NCI-H2196 treated with DMSO at 0.1 percent for 48 hours (cell line): ENCODE results near the gene KCNN3.

ENCODE experiments used
- DNase-seq: peaks from one replicate; lab custom pipeline; 2025; ENCODE audit not compliant: unreplicated experiment; lab: John Stamatoyannopoulos, UW

KCNN3 gene

DNA sequence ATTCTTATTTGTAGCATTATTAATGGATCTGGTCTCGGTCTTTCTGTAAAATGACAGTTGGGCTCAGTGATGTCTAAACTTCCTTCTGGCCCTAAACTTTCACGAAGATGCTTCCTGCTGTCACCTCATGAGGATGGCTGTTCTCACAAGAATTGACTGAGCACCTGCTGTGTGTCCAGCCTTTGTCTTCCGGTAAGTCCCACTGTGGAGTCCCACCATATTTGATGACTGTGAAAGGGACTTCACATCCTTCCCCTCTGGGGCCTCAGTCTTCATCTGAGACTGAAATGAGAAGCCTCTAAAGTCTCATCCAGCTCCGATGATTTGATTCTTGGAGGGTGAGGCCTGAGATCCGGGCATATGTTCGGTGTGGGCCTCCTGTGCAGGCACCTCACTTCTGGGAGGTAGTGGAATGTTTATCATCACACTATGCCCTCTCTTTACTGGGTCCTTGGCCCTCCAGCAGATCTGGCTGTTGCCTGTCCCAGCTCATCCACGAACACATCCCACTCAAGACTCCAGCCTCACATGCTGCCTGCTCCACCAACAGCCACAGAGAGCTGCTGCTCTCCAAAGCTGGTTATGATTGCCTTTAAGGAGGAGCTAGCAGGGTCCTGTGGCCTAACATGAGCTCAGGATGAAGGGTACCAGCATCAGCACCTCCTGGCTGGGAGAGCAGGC is 95.8 kb downstream of the KCNN3 start:
- DNase-seq = no peak

DNA sequence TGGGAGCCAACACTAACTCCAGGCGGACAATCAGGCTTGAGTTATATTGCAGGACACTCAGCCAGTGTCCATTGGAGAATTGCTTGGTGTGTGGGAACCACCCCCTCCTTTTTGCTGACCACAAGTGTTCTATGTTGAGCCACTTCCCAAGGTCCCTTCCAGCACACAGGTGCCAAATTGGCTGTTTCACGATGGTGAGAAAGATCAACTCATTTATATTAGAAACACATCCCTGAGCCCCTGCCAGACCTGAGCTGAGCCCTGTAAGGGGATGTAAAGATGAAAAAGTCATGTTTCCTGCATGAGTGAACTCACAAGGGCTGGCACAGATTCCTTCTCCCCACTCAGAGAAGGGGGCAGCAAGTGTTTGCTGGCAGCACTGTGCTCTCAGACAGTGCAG is 96.5 kb downstream of the KCNN3 start:
- no peak for DNase-seq

DNA sequence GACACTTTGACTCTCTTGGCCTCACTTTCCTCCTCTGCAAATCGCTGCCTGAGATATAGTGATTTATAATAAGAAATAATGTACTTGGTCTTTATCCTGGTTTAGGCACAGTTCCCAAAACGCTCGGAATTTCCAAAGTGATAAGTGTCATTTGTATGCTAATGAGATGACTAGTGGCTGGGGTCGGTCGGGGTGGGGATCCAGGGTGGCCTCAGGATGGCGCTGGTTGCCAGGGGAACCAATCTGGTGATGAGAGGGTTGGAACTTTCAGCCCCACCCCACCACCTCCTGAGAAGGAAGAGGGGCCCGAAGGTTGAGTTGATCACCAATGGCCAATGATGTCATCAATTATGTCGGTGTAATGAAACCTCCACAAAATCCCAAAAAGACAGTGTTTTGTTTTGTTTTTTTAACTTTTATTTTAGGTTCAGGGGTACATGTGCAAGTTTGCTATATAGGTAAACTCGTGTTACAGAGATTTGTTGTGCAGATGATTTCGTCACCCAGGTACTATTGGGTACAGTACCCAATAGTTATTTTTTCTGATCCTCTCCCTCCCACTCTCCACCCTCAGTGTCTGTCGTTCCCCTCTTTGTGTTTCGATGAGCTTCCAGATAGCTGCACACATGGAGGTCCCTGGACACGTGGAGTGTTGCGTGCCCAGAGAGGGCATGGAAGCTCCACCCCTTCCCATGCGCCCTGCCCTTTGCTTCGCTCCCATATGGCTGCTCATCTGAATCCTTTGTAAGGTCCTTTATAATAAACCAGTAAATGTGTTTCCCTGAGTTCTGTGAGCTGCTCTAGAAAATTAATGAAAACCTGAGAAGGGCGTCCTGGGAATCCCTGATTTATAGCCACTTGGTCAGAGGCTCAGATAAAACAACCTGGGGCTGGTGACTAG is 97.2 kb downstream of the KCNN3 start:
- no peak for DNase-seq

DNA sequence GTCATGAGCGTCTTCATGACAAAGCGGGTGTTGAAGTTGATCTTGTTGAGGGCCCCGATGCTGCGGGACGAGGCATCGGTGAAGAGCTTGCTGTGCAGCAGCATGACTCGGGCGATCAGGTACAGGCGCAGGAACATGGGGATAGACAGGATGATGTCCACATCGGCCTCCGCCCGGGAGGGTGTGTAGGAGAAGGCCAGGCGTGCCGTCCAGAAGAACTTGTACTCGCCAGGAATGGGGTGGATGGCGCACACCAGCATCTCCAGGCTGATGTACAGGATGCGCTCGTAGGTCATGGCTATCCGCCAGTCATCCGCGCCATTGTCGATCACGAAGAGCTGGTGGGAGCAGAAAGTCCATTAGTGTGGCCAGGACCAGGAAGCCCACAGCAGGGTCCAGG is 98.0 kb downstream of the KCNN3 start:
- DNase-seq = no peak

DNA sequence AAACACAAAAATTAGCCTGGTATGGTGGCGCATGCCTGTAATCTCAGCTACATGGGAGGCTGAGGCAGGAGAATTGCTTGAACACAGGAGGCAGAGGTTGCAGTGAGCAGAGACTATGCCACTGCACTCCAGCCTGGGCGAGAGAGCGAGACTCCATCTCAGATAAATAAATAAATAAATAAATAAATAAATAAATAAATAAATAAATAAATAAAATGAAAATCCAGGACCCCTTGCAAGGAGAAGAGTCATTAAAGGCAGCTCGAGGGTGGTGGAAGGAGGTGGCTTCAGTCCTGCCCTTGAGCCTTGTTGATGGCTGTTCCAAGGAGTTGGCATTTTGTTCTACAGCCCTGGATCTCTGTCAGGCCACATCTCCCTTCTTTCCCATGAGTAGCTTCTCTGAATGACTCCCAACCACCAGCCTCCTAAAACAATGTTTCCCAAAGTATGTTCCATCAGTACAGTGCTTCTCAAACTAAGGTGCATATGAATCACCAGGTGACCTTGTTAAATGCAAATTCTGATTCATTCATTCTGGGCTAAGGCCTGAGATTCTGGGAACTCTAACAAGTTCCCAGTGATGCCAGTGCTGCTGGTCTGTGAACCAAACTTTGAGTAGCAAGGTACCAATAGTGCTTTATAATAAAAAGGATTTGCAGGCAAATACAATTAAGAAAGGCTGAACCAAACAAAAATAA is 99.0 kb downstream of the KCNN3 start:
- DNase-seq = no peak

DNA sequence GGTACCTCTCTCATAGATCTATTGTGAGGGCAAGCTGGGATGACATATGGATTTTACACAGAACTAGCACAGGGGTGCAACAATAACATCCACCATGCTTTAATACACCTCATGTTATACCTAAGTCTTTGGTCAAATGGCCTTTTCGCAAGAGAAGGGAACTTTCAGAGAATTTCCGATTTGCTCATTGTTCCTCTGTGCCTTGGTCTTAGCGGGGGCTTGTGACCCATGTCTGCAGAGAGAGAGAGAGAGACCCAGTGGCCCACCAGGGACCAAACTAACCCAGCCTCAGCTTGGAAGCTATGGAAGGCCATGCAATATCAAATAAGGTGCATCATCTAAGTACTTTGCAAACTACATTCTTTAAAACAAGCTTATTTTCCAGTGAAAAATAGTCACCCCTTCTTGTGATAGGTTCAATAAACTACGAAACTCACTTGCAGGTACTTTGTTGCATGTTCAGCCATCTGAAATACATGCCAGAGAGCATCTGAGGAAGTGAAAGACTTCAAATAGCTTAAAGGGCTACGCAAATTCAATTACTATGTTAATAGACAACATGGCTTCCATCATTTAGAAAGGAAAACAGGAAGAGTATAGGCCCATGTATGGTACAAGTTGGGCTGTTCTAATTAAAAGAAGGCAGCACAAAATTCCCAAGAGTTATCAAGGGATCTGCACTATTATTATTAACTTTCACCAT is 100.7 kb downstream of the KCNN3 start:
- no peak for DNase-seq

DNA sequence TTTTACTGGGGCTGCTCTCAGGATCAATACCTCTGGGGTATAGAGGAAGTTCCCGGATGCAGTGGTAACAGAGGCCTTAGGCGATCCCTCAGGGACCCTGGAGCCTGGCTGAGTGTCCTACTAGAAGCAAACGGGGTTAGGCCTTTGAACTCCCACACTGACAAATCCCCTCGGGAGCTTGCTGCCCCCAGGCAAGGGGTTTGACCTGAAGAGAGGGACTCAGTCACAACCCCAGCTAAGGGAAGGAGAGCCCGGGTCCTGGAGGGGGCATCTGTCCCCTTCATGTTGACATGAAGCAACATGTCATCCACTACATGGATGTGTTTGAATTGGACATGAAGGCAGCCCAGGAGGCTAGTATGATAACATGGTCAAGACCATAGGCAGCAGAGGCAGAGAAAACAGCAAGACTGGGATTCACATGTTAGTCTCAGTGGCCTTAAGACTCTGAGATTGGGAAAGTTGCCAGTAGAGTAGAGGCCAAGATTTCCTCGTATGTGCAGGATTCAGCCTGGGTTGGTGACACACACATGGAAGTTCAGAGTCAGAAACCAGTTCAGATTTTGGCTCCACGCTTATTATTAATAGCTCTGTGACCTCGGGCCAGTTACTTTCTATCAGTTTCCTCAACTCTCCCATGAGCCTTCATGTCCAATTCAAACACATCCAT is 101.5 kb downstream of the KCNN3 start:
- DNase-seq = no peak

DNA sequence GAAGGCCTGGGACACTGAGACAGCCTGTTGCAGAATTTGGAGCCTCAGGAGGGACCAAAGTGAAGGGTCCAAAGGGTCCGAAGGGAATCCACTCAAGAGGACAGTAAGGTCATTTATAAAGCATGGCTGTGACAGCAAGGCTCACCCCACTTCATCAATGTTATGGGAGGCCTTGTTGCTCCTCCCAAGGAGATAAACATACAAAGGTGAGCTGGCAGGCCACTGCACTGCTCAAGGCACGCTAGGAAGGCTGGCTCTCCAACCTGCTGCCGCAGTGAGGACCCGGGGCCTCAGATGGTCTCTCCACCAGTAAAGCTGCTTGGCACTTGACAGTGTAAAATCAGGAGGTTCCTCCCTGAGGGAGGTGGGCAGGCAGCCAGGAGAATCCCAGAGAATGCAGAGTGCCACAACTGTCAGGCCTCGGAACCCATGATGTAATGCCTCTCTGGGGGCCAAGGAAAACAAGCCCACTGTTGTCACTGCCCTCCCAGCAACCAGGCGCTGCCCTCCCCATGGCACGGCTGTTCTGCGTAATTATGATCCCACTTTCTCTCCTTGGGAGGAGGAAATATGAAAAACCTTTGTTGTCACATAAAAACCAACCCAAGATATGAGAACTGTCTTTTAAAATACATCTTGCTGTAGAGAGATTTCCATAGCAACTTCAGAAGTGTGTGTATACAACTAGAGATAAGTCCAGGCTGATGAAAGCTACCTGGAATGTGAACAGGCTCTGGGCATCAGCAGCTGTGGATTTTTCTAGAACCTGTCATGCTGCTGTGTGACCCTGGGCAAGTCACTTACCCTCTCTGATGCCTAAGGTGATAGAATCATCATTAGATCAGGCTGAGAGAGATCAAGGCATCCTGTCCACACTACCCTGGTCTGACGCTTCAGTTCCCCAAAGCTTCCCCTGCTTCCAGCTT is 102.5 kb downstream of the KCNN3 start:
- DNase-seq = no peak

DNA sequence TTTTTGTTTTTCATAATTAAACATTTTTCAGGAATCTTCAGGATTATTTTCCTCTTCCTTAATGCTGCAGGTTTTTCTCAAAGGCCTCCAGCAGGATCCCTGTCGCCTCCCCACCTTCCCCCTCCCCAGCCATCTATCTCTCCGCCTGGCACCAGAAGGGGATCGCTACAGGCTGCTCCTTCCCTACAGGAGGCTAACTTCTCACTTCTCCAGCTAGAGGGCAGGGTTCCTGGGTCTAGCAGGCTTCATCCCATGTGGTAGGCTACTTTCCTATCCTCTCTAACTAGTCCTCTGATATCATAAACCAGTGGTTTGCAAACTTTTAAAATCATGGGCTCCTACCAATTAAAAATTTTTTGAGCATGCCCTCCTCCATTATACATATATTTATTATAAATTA is 104.1 kb downstream of the KCNN3 start:
- no peak for DNase-seq

DNA sequence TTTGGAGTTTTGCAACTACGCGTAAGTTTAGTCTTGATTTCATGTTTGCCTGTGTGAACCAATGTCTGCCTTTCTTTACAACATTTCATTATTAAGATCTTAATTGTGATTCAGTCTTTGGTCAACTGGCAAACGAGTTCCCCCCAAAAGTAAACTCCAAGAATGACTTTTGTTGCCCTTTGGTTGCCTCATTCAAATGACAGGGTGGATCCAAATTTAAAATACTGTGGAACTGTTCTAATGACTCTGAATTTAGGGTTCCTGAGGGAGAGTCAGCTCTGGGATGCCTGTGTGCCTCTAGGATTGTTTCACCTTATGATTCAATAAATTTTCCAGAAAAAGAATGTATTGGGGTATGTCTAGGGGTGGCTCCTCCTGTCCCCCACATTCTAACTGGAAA is 105.3 kb downstream of the KCNN3 start:
- no peak for DNase-seq

DNA sequence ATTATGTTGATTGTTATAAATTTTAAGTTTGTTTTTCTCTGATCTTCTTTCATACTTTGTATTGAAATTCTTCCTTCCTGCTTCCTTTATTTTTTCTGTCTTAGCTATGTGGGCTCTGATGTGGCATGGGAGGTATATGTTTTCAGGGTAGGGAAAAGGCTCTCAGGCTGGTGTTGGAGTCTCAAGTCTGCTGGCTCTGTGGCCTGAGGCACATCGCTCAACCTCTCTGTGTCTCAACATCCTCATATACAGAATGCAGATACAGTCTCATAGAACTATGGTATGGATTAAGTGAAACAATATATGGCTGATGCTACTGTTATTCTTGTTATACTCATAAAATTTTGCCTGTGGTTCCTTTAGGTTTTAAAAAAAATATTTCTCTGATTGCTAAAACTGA is 105.9 kb downstream of the KCNN3 start:
- no peak for DNase-seq

DNA sequence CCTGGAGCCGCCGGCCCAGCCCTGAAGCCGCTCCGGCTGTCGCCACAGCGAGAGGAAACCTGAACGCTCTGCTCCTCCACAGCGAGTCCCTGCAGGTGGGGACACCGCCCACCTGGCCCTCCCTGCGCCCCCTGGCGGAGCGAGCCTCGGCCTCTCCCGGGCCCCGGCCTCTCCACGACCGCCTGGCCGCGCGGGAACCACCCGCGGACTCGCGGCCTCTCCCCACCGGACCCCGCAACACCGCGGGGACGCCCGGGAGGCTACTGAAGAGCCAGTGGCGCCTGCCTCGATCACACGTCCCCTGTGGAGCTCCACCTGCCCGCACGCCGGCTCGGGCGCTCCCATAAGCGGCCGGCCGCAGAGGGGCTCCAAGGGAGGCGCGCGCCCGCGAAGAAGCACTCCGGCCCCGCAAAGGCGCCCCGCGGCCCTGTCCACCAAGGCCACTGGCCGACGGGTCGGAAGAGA is 109.6 kb downstream of the KCNN3 start:
- DNase-seq = no peak

DNA sequence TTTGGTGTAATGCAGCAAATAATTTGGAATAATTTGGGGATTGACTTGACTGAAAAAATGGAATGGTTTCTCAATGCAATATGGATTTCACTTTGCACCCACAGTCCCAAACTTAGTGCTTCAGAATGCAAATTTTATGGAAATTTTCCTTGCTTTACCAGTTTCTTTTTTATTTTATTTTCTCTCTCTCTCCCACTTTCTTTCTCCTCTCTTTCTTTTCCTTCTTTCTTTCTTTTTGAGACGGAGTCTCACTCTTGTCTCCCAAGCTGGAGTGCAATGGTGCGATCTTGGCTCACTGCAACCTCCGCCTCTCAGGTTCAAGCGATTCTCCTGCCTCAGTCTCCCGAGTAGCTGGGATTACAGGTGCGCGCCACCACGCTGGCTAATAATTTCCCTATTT is 110.3 kb downstream of the KCNN3 start:
- no peak for DNase-seq

DNA sequence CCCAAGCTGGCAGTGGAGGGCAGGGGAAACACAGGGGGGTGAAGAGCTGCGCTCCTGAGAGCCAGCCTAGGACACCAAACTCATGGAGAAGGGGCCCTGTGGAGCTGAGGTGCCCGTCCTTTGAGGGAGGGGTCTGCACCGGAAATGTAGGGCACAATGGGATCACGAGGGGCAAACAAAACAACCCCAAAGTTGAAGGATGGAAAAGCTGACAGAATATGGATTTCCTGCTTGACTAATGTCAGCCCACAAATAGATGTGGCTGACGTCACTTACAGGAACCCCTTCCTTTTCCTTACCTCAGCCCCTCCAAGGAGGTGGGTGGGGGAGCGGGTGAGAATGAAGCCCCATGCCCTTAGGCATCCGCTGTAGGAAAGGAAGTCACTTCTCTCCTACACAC is 110.9 kb downstream of the KCNN3 start:
- DNase-seq = no peak

DNA sequence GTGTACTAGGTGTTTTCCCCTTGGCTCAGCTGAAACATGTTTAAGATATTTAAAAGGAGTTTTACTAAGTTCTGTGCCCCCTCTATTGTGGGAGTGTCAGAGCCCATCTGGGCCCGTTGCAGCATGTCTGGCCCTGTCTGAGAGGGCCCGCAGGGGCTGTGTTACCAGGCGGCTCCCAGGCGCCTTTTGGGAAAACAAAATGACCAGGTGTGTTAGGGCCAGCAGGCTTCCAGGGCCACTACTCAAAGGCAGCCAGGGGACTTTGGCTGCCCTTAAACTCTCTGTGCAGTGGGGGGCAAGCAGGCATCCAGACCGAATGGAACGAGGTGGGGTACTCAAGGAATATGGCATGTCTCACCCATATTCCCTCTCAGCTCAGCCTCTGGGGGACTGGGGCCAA is 111.7 kb downstream of the KCNN3 start:
- DNase-seq = no peak

DNA sequence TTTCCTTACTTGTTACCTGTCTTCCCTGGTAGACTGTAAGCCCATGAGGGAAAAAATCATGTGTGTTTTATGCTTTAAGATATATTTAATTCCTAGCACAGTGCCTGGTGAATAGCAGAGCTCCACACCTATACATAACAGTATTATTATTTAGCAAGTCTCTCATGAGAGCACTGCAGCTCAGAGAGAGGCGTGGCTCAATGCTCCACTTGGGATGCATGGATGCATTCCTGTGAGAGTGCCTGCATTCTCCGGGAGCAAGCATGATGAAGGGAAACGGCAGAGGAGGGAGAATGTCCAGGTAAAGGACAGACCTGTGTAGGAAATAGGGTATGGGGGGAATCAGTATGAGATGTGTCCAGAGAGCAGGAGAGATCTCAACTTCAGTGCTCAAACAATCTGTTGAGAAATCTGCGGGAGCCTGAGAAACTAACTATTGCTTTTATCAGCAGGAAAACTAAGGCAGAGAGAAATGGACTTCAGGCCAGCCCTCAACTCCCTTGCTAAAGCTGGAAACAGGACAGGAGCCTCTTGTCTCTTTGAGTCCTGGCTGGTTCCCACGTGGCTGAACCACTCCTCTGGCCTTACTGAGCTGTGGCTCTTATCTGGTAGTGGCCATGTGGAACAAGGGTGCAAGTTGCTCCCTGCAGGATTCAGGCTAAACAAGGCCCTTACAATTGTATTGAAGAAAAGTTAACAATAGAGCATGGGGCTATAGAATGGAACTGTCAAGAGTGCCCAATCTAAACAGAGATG is 113.1 kb downstream of the KCNN3 start:
- no peak for DNase-seq

DNA sequence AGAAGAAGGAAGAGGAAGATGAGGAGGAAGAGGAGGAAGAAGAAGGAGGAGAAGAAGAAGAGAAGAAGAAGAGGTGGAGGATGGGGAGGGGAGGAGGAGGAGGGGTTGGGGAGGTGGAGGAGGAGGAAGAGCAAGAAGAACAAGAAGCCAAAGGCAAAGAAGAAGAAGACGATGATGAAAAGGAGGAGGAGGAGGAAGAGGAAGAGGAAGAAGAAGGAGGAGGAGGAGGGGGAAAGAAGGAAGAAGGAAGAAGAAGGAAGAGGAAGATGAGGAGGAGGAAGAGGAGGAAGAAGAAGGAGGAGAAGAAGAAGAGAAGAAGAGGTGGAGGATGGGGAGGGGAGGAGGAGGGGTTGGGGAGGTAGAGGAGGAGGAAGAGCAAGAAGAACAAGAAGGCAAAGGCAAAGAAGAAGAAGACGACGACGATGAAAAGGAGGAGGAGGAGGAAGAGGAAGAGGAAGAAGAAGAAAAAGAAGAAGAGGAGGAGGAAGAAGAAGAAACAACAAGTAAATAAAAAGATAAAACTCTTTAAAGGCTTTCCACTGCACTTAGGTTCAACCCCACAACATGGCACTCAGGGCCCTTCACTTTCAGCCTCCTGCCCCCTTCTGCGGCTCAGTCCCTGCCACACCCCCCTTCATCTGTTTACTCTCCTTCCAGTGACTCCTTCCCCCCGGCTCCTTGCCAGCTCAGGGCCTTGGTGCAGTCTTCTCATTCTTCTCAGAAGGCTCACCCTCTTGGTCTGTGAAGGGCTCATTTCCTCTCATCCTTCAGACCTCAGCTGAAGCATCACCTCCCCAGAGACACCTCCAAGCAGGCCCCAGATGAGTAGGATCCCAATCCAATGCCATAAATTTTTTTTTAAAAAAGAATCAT is 114.0 kb downstream of the KCNN3 start:
- DNase-seq = no peak

DNA sequence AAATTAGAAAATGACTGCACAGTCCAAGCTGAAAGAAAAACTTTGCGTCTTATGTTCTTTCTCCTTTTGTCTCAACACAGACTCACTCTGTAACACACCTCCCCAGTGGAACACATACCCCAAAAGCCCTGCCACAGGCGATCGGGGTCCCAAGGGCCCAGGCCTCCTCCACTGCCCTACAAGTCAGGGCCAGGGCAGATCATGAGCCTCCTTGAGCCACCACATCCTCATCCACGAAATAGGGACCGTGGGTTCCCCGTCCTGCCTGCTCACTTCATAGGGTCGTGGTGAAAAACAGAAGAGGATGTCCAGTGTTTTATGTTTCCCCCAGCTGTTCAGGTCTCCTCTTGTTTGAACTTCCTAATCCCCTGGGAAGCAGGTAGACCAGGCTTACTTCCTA is 116.7 kb downstream of the KCNN3 start:
- DNase-seq = no peak
